DND-41 (cell line): ENCODE results near the gene INTS1.

Experiments used
- ATAC-seq: fragments of 200-7000 bp; cut with Tn5 transposase; 3 replicates; pipeline ENCODE4 v1.9.1; 2021; ENCODE audit warnings: low read depth; ENCODE audit not compliant: insufficient read depth
- DNase-seq: peaks from one replicate; pipeline ENCODE4 v3.0.0-alpha.2; 2020
- H2AFZ ChIP-seq: 2 replicates; pipeline ENCODE4 v1.6.0; 2012; ENCODE audit warnings: low read depth, low read length
- H3K27ac ChIP-seq: 2 replicates; pipeline ENCODE4 v1.5.1; 2012; ENCODE audit warnings: low read length, inconsistent platforms
- H3K27me3 ChIP-seq: fragments of 200-600 bp; sonication (generic); 2 replicates; pipeline ENCODE4 v1.6.0; 2012; ENCODE audit warnings: low read length, mild to moderate bottlenecking, inconsistent platforms; ENCODE audit not compliant: insufficient read depth, poor library complexity
- H3K36me3 ChIP-seq: 2 replicates; pipeline ENCODE4 v1.5.1; 2012; ENCODE audit warnings: low read length, inconsistent platforms; ENCODE audit not compliant: insufficient read depth
- H3K4me1 ChIP-seq: 2 replicates; pipeline ENCODE4 v1.5.1; 2012; ENCODE audit warnings: mild to moderate bottlenecking, low read length; ENCODE audit not compliant: insufficient read depth
- H3K4me2 ChIP-seq: 2 replicates; pipeline ENCODE4 v1.6.0; 2012; ENCODE audit warnings: mild to moderate bottlenecking, moderate library complexity, low read length, inconsistent platforms; ENCODE audit not compliant: insufficient read depth
- H3K4me3 ChIP-seq, 2 experiments: fragments of 200-600 bp in 1 of 2; shearing (Covaris generic) in 1 of 2; 2 replicates each; pipeline ENCODE4 v1.5.1; 2012 to 2016; ENCODE audit warnings: inconsistent platforms in 2 of 2, low read length in 2 of 2, mild to moderate bottlenecking in 2 of 2, low read depth in 1 of 2, moderate library complexity in 1 of 2
- H3K79me2 ChIP-seq: 2 replicates; pipeline ENCODE4 v1.6.0; 2012; ENCODE audit warnings: low read length, inconsistent platforms; ENCODE audit not compliant: insufficient read depth
- H3K9ac ChIP-seq: 2 replicates; pipeline ENCODE4 v1.6.0; 2012; ENCODE audit warnings: low read depth, mild to moderate bottlenecking, inconsistent platforms, low read length, moderate library complexity
- H3K9me3 ChIP-seq: 2 replicates; pipeline ENCODE4 v1.5.1; 2012; ENCODE audit warnings: low read length, moderate library complexity, mild to moderate bottlenecking, inconsistent platforms; ENCODE audit not compliant: insufficient read depth, severe bottlenecking
- H4K20me1 ChIP-seq: 2 replicates; pipeline ENCODE4 v1.6.0; 2012; ENCODE audit warnings: low read length; ENCODE audit not compliant: insufficient read depth
- EZH2 ChIP-seq: IDR thresholded peaks from 3 replicates; pipeline ENCODE4 v1.6.1; 2012; ENCODE audit warnings: borderline replicate concordance, low read depth, mild to moderate bottlenecking, moderate library complexity, low read length, inconsistent platforms; ENCODE audit not compliant: severe bottlenecking
- TF ChIP-seq, protein P1 (sequence below): IDR thresholded peaks from 2 replicates; pipeline ENCODE4 v1.5.1; 2012; ENCODE audit warnings: borderline replicate concordance, low read length, moderate library complexity, mild to moderate bottlenecking; ENCODE audit not compliant: poor library complexity, severe bottlenecking; ENCODE audit errors: extremely low read depth

The INTS1 gene

DNA sequence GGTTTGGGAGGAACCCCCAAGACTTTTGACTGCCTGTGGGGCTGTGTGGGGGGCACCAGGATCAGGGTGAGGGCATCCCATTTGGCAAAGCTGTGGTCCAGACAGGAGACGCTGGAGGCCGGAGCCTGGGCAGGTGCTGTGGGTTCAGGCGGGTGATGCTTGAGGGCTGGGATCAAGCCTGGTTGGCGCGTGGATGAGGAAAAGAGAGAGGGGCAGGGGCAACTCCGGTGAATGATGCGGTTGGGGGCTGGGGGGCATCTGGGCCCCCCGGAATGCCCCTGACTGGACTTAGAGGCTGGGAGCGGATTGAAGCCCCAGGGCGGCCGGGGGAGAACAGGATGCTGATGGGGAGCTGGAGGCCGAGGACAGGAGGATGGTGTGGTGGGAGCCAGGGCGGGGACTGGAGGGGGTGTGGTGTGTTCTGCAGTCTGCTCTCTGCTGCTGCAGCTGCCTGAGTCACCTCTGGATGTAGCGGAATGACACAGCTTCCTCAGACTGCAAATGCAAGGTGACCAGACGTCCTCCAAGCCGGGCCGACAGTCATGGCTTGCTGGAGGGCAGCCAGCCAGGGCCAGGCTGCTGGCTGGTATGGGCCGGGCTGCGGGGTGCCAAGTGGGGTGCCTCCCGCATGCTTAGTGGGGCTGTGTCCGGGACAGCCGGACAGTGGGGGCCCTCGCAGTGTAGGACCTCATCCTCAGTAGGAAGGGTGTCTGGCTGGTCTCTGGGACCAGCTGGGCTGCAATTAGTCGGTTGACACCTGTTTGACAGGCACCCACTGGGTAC, 29.5 kb upstream of the INTS1 start:
- peaks cover 30% of the 10 kb centered on the region for H3K4me1 ChIP-seq
- H3K79me2 ChIP-seq, result peaks cover 80% of the 10 kb centered on the region
- H3K4me3 ChIP-seq, result no peak overlapping the region
- H2AFZ ChIP-seq, result no peak overlapping the region
- peak overlapping the region; percentile 17 for H3K4me2 ChIP-seq
- H3K36me3 ChIP-seq, result peaks cover 17% of the 10 kb centered on the region
- H3K27me3 ChIP-seq, result no peaks in the 10 kb centered on the region
- no peak overlapping the region for H3K27ac ChIP-seq
- H4K20me1 ChIP-seq, result peaks cover 71% of the 10 kb centered on the region
- no peak for TF ChIP-seq EZH2
- TF ChIP-seq, protein P1, sequence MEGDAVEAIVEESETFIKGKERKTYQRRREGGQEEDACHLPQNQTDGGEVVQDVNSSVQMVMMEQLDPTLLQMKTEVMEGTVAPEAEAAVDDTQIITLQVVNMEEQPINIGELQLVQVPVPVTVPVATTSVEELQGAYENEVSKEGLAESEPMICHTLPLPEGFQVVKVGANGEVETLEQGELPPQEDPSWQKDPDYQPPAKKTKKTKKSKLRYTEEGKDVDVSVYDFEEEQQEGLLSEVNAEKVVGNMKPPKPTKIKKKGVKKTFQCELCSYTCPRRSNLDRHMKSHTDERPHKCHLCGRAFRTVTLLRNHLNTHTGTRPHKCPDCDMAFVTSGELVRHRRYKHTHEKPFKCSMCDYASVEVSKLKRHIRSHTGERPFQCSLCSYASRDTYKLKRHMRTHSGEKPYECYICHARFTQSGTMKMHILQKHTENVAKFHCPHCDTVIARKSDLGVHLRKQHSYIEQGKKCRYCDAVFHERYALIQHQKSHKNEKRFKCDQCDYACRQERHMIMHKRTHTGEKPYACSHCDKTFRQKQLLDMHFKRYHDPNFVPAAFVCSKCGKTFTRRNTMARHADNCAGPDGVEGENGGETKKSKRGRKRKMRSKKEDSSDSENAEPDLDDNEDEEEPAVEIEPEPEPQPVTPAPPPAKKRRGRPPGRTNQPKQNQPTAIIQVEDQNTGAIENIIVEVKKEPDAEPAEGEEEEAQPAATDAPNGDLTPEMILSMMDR, result no peak
- ATAC-seq (no peak), DNase-seq (no peak)
- H3K9me3 ChIP-seq, result no peaks in the 10 kb centered on the region
- no peak overlapping the region for H3K9ac ChIP-seq

DNA sequence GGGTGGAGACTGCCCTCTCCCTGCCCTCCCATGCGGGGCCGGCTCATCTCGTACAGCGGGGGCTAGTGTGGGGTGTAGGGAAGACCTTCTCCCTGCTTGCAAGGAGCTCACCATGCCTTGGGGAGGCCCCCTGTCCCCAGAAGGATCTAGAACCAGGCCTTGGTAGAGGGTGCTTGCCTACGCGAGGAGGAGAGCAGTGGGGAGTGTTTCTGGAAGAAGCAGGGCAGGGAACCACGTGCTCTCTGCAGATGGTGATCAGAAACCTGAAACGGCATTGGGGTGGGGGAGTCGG, 29.0 kb upstream of the INTS1 start:
- Histone ChIP-seq H3K4me1 (peaks cover 30% of the 10 kb centered on the region), H3K36me3 (peaks cover 17% of the 10 kb centered on the region), H3K4me3 (peak overlapping the region in 1 of 2 experiments; percentile 5; a peak in 1 of 4 replicates), H3K27me3 (no peaks in the 10 kb centered on the region), H3K4me2 (peak overlapping the region; percentile 95; the same call in 1 of the 2 replicates), H2AFZ (no peak overlapping the region), H3K9ac (no peak overlapping the region), H3K9me3 (no peaks in the 10 kb centered on the region), H4K20me1 (peaks cover 67% of the 10 kb centered on the region), H3K27ac (no peak overlapping the region), H3K79me2 (peaks cover 75% of the 10 kb centered on the region)
- no peak for ATAC-seq
- TF ChIP-seq, protein P1, result no peak
- no peak for TF ChIP-seq EZH2
- no peak for DNase-seq

DNA sequence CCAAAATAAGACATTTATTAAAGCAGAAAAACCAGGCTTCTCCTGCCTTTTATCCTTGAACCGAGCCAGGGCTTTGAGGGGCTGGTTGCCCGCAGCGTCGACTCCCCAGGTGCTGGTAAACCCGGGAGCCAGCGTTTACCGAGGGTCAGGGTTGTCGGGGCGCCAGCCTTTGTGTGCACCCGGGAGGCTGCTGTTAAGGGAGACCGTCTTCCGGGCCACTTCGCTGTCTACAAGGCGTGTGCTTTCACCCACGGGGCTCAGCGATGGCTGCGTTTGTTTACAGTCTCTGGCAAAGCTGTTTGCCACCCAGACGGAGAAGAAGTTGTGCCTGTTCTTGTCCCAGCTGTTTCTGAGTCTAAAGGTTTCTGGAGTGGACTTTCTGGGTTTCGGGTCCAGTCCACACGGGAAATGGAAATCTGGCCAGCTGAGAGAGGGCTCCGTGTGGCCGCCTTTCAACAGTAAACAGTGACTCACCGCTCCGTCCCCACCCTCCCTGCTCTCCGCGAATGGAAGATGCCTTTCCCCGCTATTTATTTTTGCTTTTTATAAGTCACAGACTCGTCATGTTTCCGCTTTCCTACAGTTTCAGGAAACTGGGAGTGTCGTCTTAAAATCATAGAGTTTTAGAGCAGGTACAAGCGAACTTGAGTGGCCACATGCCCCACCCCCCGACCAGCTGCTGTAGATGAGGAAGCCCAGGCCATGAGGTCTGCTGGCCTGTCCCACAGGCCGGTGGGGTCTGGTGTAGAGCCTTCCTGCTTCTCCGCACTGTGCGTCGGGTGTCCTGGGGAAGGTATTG, 28.5 kb upstream of the INTS1 start:
- Histone ChIP-seq H4K20me1 (peaks cover 61% of the 10 kb centered on the region), H3K27ac (no peak overlapping the region), H3K9me3 (no peaks in the 10 kb centered on the region), H3K4me2 (peak overlapping the region; percentile 95), H3K4me1 (peaks cover 30% of the 10 kb centered on the region), H3K9ac (peak overlapping the region; percentile 65; the same call in 1 of the 2 replicates), H3K79me2 (peaks cover 70% of the 10 kb centered on the region), H3K36me3 (peaks cover 13% of the 10 kb centered on the region), H2AFZ (no peak overlapping the region), H3K27me3 (no peaks in the 10 kb centered on the region), H3K4me3 (peak overlapping the region in 1 of 2 experiments; percentile 71; a peak in 1 of 4 replicates)
- no peak for DNase-seq
- TF ChIP-seq EZH2, result no peak
- TF ChIP-seq, protein P1, result no peak
- ATAC-seq, result no peak
